Endometrial microvascular endothelial cells (primary cell): ENCODE measurements around the gene CIART. TPM values are rescaled to one million over a fixed set of nuclear protein-coding genes. Genes with fewer than 3 reads are reported as not detected.

Experiments used
- in situ Hi-C: cut with HindIII; loops from 2 replicates; pipeline ENCODE4 v1.10.0; 2017; ENCODE audit warnings: low sequenced_read_pairs, low pct_unique_long_range_greater_than_20kb; ENCODE audit errors: inconsistent ontology term
- total RNA-seq: library from RNA; depleted of rRNA; stranded (reverse); fragments of >200 nt; gene quantifications from one replicate; pipeline ENCODE4 v1.2.3, GENCODE V29; 2015; ENCODE audit errors: inconsistent ontology term

CIART gene
- total RNA-seq, 1 donor from 2014 or later = 0.37 TPM

GRCh38 chr1:150259758-150260669 is 22.3 kb upstream of the CIART start:
- in situ Hi-C loops = no loop called here

DNA sequence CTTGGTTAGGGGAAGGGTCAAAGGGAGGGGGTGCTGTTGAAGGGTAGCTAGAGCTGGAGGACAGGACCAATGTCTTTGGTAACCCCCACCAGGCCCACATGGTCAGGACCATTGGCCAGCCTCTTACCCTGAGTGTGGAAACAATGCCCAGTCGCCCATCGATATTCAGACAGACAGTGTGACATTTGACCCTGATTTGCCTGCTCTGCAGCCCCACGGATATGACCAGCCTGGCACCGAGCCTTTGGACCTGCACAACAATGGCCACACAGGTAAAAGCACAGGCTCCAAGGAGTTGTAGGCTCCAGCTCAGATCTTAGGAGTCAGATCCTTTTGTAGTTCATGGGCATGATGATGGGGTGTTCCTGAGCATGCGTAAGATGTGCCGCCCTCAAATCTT is 21.0 kb upstream of the CIART start:
- in situ Hi-C loops = no loop called here

DNA sequence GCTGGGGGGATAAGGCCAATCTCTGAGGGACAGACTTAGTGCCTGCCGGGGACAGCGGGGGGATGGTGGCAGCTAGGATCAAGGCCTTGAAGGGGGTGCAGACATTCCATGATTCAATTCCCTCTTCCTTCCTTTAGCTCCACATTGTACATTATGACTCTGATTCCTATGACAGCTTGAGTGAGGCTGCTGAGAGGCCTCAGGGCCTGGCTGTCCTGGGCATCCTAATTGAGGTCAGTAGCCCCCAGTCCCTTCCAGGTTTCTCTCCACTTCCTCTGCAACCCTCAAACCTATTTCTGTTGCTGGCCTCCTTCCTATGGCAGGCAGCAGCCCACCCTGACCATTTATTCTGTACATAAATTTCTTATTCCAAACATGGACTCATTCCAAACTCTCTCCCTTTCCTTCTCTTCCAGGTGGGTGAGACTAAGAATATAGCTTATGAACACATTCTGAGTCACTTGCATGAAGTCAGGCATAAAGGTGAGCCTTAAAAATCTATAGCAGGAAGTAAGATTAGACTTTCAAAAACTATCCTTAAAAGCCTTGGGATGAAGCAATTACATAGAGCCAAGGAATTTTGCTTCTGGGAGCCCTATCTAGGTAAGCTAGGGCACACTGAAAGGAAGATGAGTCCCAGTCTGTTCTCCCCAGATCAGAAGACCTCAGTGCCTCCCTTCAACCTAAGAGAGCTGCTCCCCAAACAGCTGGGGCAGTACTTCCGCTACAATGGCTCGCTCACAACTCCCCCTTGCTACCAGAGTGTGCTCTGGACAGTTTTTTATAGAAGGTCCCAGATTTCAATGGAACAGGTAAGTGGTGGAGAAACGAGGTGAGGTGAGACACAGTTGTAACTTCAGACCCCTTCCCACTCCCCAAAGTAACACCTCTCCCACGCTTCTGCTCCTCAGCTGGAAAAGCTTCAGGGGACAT is 19.7 kb upstream of the CIART start:
- in situ Hi-C loops = no loop called here

- in situ Hi-C loops = no loop called here
These were observed 18.8 kb upstream of the CIART start for GRCh38 chr1:150263549-150263948.

GRCh38 chr1:150267896-150268295 is 14.5 kb upstream of the CIART start:
- in situ Hi-C loops = no loop called here

DNA sequence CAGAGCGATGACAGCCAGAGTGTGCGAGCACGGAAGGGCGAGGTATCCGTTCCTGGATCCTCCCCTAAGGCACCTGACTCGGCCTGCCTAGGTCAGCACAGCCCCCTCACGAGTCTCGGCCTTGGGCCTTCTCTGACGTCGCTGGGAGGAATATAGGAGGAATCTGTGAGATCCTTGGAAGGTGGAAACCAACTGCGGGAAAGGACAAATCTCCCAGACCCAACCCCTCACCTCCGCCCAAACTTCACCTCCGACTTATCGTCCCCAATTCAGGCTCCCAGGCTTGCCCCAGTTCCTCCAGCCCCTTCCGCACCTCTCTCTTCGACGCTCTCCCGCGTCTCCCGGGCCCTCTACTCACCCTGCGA is 14.0 kb upstream of the CIART start:
- in situ Hi-C loops = no loop called here

DNA sequence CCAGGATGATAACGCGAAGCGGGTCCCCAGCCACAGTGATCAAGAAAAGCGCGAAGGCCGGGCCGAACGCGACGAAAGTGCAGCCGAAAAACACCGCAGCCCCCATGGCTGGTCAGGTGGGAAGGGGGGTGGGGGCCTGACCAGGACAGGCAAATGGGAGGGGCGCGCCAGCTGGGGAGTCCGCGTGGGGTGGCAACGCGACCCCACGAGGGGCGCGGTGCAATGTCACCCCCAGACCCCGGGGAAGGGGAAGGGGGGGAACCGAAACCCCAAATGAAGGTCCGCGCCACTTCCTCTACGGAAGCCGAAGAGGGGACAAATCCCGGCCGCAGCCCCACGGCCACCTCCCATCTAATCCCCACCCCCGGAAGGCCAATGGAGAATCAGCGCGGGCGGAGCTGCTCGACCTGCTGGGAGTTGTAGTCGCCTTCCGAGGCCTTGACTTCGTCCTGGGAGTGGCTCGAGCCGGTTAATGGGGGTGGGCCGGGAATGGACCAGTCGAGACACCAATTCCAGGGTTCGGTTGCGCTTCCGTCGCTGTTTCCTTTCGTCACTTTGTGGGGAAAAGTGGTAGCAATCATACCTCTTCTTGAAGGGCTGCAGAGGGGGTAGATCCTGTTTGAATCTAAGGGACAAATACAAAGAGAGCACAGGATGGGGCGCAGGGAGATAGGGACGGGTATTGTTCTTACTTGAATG is 13.5 kb upstream of the CIART start, which contains the start of gene APH1A:
APH1A (minus strand) TSS at position 312 of the 699 bp plus-strand sequence; CDS start at position 106, 206 bp downstream.
- in situ Hi-C loops = no loop called here

DNA sequence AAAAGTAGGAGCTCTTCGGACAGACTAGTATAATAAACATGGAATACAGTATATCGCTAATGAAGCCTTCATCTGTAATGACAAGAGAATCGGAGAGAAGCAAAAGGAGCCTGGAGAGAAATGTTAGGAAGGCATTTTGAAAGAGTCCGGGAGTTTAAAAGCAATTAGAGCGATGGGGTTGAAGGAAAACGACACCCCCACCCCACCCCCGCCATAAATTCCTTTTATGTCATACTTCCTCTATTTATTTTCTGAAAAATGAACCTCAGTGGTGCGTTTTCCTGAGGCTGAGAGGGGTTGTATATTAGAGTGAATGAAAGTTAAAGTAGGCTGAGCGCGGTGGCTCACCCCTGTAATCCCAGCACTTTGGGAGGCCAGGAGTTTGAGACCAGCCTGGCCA is 12.9 kb upstream of the CIART start:
- in situ Hi-C loops = no loop called here

DNA sequence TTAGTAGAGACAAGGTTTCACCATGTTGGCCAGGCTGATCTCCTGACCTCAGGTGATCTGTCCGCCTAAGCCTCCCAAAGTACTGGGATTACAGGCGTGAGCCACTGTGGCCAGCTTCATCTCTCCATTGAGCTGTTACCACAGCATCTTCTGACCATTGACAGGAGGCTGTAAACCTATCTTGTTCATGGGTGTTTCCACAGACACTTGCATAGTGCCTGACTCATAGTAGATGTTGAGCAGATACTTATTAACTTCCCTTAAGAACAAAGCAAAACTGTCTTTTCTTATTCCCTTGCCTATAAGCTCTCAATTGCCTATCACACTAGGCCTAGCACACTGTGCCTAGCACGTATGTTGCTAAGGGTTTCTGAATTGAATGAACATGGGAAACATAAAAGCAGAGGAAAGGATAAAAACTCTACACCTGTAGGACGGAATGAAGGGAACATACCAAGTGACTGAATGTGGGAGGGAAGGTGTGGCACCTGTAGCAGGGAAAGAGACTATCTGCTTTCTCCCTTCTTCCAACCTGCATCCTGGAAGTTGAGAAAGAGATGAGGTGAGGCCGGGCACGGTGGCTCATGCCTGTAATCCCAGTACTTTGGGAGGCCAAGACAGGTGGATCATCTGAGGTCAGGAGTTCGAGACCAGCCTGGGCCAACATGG is 10.9 kb upstream of the CIART start:
- in situ Hi-C loops = no loop called here

DNA sequence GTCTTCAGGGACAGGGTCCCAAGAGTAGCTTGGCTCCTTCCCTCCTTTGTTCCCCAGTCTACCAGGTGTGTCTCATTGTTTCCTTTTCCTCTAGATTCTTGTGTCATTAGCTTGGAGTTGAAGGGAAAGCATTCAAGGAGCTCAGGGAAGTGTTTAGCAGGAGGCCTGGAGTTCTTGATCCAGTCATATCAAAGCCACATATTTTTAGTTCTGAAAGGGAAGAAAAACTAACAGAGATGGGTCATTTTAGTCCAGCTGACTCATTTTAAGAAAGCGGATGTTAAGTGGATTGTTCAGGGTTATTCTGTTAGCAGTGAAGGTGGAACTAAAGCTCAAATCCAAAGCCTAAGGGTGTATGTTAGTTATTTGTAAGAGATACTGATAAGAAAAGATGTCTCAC is 9.0 kb upstream of the CIART start:
- in situ Hi-C loops = no loop called here

DNA sequence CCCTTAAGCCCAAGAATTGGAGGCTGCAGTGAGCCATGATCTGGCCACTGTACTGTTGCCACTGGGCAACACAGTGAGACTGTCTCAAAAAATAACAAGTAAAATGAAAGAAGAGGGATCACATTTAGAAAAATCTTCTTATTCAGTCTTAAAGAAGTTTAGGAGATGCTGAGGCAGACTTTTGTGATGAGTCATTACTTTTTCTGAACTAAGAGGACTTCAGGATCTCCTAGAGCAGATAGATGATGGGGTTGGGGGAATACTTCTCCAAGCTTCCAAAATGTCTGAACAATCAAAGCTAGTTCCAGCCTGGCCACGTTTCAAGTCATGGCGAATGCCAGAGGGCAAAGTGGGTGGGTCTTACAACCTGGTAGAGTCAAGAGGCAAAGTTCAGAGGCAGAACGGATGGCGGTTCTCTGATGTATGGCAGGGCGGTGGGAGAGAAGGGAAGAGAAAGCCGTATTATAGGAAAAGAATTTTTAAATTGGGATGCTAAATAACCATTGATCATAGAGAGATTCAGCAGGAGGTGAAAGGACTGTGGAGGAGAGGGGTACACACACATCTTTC is 2.1 kb upstream of the CIART start:
- in situ Hi-C loops = no loop called here

DNA sequence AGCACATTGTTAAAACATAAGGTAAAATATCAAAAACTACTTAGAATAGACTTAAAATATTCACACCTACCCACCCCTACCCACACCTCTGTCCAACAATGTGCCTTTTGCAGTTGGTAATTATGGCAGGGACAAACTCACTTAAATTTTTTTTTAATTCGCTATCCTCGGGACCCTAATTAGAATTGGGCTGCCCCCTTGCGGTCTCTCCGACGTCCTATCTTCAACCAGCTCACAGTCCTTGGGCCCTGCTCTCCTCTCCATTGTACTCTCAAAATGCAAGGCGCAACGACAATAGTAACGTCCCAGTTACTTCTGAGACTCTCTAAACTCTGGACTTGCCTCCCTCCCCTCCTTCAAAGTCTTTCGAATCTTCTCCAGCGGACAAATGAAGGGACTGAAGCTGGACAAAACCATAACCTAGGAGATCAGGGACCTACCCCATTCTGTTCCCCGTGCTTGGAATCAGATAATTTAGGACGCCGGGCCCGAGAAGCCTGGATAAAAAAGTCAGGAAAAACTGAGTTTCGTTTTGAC is 1.1 kb upstream of the CIART start:
- in situ Hi-C loops = no loop called here

DNA sequence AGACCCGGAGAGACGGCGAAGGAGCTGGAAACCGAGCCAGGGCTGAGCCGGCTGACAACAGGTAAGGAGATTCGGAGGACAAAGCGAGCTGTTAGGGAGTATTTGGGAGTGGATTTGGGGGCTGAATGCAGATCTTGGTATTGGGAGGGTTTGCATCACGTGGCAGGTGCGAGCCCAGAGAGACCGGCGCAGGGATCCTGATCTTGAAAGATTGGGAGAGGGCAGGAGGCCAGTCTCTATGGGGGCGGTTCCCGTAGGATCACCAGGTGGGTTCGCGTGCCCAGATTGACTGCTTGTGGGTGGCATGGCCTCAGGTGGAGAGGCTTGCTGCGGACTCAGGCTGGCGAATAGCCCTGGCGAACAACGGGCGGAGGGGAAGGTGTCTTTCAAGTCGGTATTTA is 204 bp downstream of the CIART start:
- in situ Hi-C loops = no loop called here

DNA sequence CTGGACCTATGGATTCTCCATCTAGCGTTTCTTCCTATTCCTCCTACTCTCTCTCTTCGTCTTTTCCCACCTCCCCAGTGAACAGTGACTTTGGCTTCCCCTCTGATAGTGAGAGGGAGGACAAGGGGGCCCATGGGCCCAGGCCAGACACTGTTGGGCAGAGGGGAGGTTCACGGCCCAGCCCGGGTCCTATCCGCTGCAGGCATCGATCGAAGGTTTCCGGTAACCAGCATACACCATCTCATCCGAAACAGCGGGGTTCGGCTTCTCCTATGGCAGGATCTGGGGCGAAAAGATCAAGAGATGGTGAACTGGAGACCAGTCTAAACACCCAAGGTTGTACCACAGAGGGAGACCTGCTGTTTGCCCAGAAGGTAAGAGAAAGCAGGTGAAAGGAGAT is 906 bp downstream of the CIART start:
- in situ Hi-C loops = no loop called here

DNA sequence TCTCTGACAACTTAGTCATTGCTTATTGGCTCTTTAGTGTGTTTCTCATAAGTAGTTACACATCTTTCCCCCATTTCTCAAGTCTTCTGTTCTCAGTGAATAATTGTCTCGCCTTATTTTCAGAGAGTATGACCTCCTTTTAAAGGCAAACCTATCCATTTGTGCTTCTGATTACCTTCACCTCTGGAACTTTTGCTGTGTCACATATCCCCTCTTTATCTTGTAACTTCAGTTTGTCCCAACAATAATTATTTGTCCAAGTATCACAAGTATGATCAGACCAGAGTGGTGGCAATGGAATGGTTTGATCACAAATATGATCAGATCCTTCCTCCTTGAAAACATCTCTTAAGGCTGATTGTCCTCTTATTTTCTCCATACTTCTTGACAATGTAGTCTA is 6.0 kb downstream of the CIART start:
- in situ Hi-C loops = no loop called here

DNA sequence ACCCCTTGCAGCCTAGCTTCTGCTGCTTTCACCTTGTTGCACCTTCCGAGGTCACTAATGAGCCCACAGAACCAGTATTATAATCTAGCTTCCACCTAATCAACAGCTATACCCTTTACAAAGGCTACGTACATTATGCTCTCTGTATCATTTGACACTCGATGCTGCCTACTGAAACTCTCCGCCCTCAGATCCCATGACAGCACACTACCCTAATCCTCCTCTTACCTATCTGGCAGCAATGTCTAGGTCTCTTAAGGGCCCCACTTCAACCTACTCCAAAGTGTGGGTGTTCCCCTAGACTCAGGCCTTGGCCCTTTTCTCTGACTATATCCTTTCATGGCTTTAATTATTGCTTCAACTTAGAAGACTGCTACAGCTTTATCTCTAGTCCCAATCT is 6.5 kb downstream of the CIART start:
- in situ Hi-C loops = no loop called here

GRCh38 chr1:150293433-150294253 is 11.3 kb downstream of the CIART start, which contains the start of gene MRPS21:
MRPS21 (plus strand) TSS chr1:150293861; CDS start chr1:150294367, 506 bp downstream.
- in situ Hi-C loops = no loop called here
